OCI-LY3 (cell line): Measurements from ENCODE around the gene PDLIM1.

Experiments used
- EZH2phosphoT487 ChIP-seq: fragments of 200-600 bp; shearing (Covaris generic); IDR thresholded peaks from 2 replicates; pipeline ENCODE4 v1.6.1; 2018; ENCODE audit warnings: antibody characterized with exemption, mixed run types, low read depth
- TF ChIP-seq, protein P1 (sequence below): fragments of 200-600, 300-600 bp; sonication (generic); IDR thresholded peaks from 2 replicates; pipeline ENCODE4 v1.5.1; 2014; ENCODE audit warnings: antibody characterized with exemption, low read length, low read depth

DNA sequence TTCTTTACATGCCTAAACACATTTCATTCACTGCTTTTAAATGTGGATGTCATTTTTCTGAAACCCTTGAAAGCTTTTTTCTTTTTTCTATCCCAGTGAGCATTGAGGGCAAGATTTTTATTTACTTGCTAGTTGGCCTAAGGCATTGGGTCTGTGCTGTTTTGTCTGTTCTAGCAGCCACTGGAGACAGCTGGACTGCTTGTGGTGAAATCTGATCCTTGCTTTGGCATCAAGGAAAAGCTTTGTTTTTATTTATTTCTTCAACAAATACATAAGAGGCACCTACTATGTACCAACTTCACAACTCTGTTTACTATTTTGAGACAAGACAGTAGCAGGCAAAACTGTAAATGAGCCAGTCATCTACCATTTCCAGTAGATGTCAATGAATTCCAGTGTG is 28.4 kb upstream of the PDLIM1 start:
- TF ChIP-seq, protein P1, sequence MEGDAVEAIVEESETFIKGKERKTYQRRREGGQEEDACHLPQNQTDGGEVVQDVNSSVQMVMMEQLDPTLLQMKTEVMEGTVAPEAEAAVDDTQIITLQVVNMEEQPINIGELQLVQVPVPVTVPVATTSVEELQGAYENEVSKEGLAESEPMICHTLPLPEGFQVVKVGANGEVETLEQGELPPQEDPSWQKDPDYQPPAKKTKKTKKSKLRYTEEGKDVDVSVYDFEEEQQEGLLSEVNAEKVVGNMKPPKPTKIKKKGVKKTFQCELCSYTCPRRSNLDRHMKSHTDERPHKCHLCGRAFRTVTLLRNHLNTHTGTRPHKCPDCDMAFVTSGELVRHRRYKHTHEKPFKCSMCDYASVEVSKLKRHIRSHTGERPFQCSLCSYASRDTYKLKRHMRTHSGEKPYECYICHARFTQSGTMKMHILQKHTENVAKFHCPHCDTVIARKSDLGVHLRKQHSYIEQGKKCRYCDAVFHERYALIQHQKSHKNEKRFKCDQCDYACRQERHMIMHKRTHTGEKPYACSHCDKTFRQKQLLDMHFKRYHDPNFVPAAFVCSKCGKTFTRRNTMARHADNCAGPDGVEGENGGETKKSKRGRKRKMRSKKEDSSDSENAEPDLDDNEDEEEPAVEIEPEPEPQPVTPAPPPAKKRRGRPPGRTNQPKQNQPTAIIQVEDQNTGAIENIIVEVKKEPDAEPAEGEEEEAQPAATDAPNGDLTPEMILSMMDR = no peak
- TF ChIP-seq EZH2phosphoT487 = no peak
